ENCODE results near the gene IL17REL.

Gene IL17REL

GRCh38 chr22:50008151-50009040 is 4.2 kb downstream of the IL17REL start:
- no peaks in the 10 kb centered on the region for H3K27me3 ChIP-seq (ENCODE audit: insufficient read depth, low read length, poor library complexity, severe bottlenecking)
- H3F3A ChIP-seq (ENCODE audit: low read depth): no peaks in the 10 kb centered on the region
- H3K4me3 ChIP-seq (ENCODE audit: low read length, poor library complexity, severe bottlenecking): no peak overlapping the region
- H3K9me2 ChIP-seq (replicated peaks; ENCODE audit: low read depth, low read length): no peaks in the 10 kb centered on the region
- H3K9me3 ChIP-seq (ENCODE audit: insufficient read depth, low read depth, low read length): no peaks in the 10 kb centered on the region
- no peak overlapping the region for H2AFZ ChIP-seq (ENCODE audit: low read length)
- H3K4me2 ChIP-seq (ENCODE audit: low read depth, low read length, poor library complexity, severe bottlenecking): no peak overlapping the region
- no peaks in the 10 kb centered on the region for H3K4me1 ChIP-seq (ENCODE audit: insufficient read depth, low read length, poor library complexity, severe bottlenecking)
- TF ChIP-seq EZH2phosphoT487 (IDR thresholded peaks at IDR 0.05; ENCODE audit: borderline replicate concordance) (no peak), CTCF (conservative IDR thresholded peaks at IDR 0.05; ENCODE audit: low read length) (no peak)
- no peaks in the 10 kb centered on the region for H3K36me3 ChIP-seq (ENCODE audit: insufficient read depth, low read length)
- no peak overlapping the region for H3K9ac ChIP-seq (ENCODE audit: low read depth, low read length, poor library complexity, severe bottlenecking)
- no peaks in the 10 kb centered on the region for H3K79me2 ChIP-seq (ENCODE audit: insufficient read depth, low read length)
- no peaks in the 10 kb centered on the region for H4K20me1 ChIP-seq (ENCODE audit: insufficient read depth, low read length, poor library complexity, severe bottlenecking)

- no peaks in the 10 kb centered on the region for H3K4me1 ChIP-seq (ENCODE audit: insufficient read depth, low read length, poor library complexity, severe bottlenecking)
- no peak overlapping the region for H2AFZ ChIP-seq (ENCODE audit: low read length)
- H3K9me3 ChIP-seq (ENCODE audit: insufficient read depth, low read depth, low read length): no peaks in the 10 kb centered on the region
- H3K79me2 ChIP-seq (ENCODE audit: insufficient read depth, low read length): no peaks in the 10 kb centered on the region
- H4K20me1 ChIP-seq (ENCODE audit: insufficient read depth, low read length, poor library complexity, severe bottlenecking): no peaks in the 10 kb centered on the region
- H3K4me3 ChIP-seq (ENCODE audit: low read length, poor library complexity, severe bottlenecking): no peak overlapping the region
- no peaks in the 10 kb centered on the region for H3K36me3 ChIP-seq (ENCODE audit: insufficient read depth, low read length)
- no peak for TF ChIP-seq EZH2phosphoT487 (IDR thresholded peaks at IDR 0.05; ENCODE audit: borderline replicate concordance)
- no peak for TF ChIP-seq CTCF (conservative IDR thresholded peaks at IDR 0.05; ENCODE audit: low read length)
- H3K9me2 ChIP-seq (replicated peaks; ENCODE audit: low read depth, low read length): no peaks in the 10 kb centered on the region
- no peak overlapping the region for H3K9ac ChIP-seq (ENCODE audit: low read depth, low read length, poor library complexity, severe bottlenecking)
- H3K4me2 ChIP-seq (ENCODE audit: low read depth, low read length, poor library complexity, severe bottlenecking): no peak overlapping the region
- H3F3A ChIP-seq (ENCODE audit: low read depth): no peaks in the 10 kb centered on the region
- H3K27me3 ChIP-seq (ENCODE audit: insufficient read depth, low read length, poor library complexity, severe bottlenecking): no peaks in the 10 kb centered on the region
Observed at GRCh38 chr22:50007057-50007511, 5.5 kb downstream of the IL17REL start.

- Histone ChIP-seq H3K9ac (ENCODE audit: low read depth, low read length, poor library complexity, severe bottlenecking) (no peak overlapping the region), H3K4me1 (ENCODE audit: insufficient read depth, low read length, poor library complexity, severe bottlenecking) (no peaks in the 10 kb centered on the region), H3K79me2 (ENCODE audit: insufficient read depth, low read length) (no peaks in the 10 kb centered on the region), H3F3A (ENCODE audit: low read depth) (no peaks in the 10 kb centered on the region), H4K20me1 (ENCODE audit: insufficient read depth, low read length, poor library complexity, severe bottlenecking) (no peaks in the 10 kb centered on the region), H3K4me2 (ENCODE audit: low read depth, low read length, poor library complexity, severe bottlenecking) (no peak overlapping the region), H2AFZ (ENCODE audit: low read length) (no peak overlapping the region), H3K36me3 (ENCODE audit: insufficient read depth, low read length) (no peaks in the 10 kb centered on the region), H3K27me3 (ENCODE audit: insufficient read depth, low read length, poor library complexity, severe bottlenecking) (no peaks in the 10 kb centered on the region), H3K4me3 (ENCODE audit: low read length, poor library complexity, severe bottlenecking) (no peak overlapping the region), H3K9me2 (replicated peaks; ENCODE audit: low read depth, low read length) (no peaks in the 10 kb centered on the region), H3K9me3 (ENCODE audit: insufficient read depth, low read depth, low read length) (no peaks in the 10 kb centered on the region)
- TF ChIP-seq CTCF (conservative IDR thresholded peaks at IDR 0.05; ENCODE audit: low read length) (no peak), EZH2phosphoT487 (IDR thresholded peaks at IDR 0.05; ENCODE audit: borderline replicate concordance) (no peak)
Observed at GRCh38 chr22:50004918-50005317, 7.6 kb downstream of the IL17REL start.
